GM23338 (cell line): ENCODE data around the gene EFCAB8.

Source experiments
- CREB1 ChIP-seq: fragments of 250-450 bp; sonication (Bioruptor Pico); IDR thresholded peaks from 2 replicates; pipeline ENCODE4 v1.5.0; 2020; ENCODE audit warnings: low read depth, mild to moderate bottlenecking, moderate library complexity
- CTCF ChIP-seq, 2 experiments: fragments of 200-600 bp in 1 of 2; sonication (generic) in 1 of 2; conservative IDR thresholded peaks; 2 replicates each; pipeline versions ENCODE4 v1.5.1 to v1.6.1; 2016 to 2017; ENCODE audit warnings: antibody characterized with exemption in 2 of 2, low read depth in 2 of 2, mild to moderate bottlenecking in 2 of 2, moderate library complexity in 1 of 2
- EZH2 ChIP-seq: fragments of 200-600 bp; sonication (generic); IDR thresholded peaks from one replicate; pipeline ENCODE4 v1.8.0; 2017; ENCODE audit warnings: antibody characterized with exemption, mild to moderate bottlenecking, low read depth; ENCODE audit not compliant: unreplicated experiment
- EZH2phosphoT487 ChIP-seq: fragments of 200-600 bp; sonication (generic); IDR thresholded peaks from one replicate; pipeline ENCODE4 v1.8.1; 2018; ENCODE audit warnings: antibody characterized with exemption; ENCODE audit not compliant: unreplicated experiment
- JUNB ChIP-seq: IDR thresholded peaks from one replicate; pipeline ENCODE4 v1.6.1; 2016; ENCODE audit warnings: antibody characterized with exemption; ENCODE audit not compliant: unreplicated experiment
- NANOG ChIP-seq: IDR thresholded peaks from 2 replicates; pipeline ENCODE4 v1.6.1; 2016; ENCODE audit warnings: antibody characterized with exemption, borderline replicate concordance
- POLR2AphosphoS5 ChIP-seq: IDR thresholded peaks from 2 replicates; pipeline ENCODE4 v1.6.1; 2016; ENCODE audit warnings: antibody characterized with exemption, low read depth
- REST ChIP-seq: IDR thresholded peaks from one replicate; pipeline ENCODE4 v1.6.1; 2018; ENCODE audit warnings: antibody characterized with exemption; ENCODE audit not compliant: unreplicated experiment
- ZNF114 ChIP-seq: fragments of 250-450 bp; sonication (Bioruptor Pico); IDR thresholded peaks from 2 replicates; pipeline ENCODE4 v1.5.0; 2020; ENCODE audit warnings: mild to moderate bottlenecking, moderate library complexity
- ZNF331 ChIP-seq: fragments of 250-450 bp; sonication (Bioruptor Pico); IDR thresholded peaks from 2 replicates; pipeline ENCODE4 v1.5.0; 2020; ENCODE audit warnings: low read depth, mild to moderate bottlenecking, moderate library complexity
- ZNF462 ChIP-seq: fragments of 250-450 bp; sonication (Bioruptor Pico); IDR thresholded peaks from 2 replicates; pipeline ENCODE4 v1.5.0; 2020; ENCODE audit warnings: mild to moderate bottlenecking, moderate library complexity

- TF ChIP-seq CREB1 (CRISPR knock-in tag) (no peak), CTCF (conservative IDR thresholded peaks at IDR 0.05; ENCODE audit: low read depth in 2 of 2) (no peak), JUNB (no peak), EZH2 (no peak), POLR2AphosphoS5 (no peak), ZNF114 (CRISPR knock-in tag) (no peak), REST (no peak), ZNF331 (CRISPR knock-in tag) (no peak), NANOG (no peak), EZH2phosphoT487 (no peak), ZNF462 (CRISPR knock-in tag) (no peak)
These were observed 38.0 kb downstream of the EFCAB8 start for GRCh38 chr20:32896521-32897280.
